HEK293 (cell line): ENCODE results near the gene PLAC8L1.

Experiments
- BCL6B ChIP-seq: fragments of 450-650 bp; formaldehyde crosslinking; IDR thresholded peaks from 2 replicates; pipeline ENCODE4 v1.5.1; 2017; ENCODE audit warnings: missing biosample characterization, missing genetic modification characterization
- HIC1 ChIP-seq: fragments of 450-650 bp; formaldehyde crosslinking; IDR thresholded peaks from 2 replicates; pipeline ENCODE4 v1.5.1; 2016; ENCODE audit warnings: missing biosample characterization, missing genetic modification characterization
- KLF16 ChIP-seq: fragments of 450-650 bp; formaldehyde crosslinking; IDR thresholded peaks from 2 replicates; pipeline ENCODE4 v1.5.1; 2017; ENCODE audit warnings: missing biosample characterization, missing genetic modification characterization
- OSR2 ChIP-seq: fragments of 450-650 bp; formaldehyde crosslinking; IDR thresholded peaks from 2 replicates; pipeline ENCODE4 v1.5.1; 2016; ENCODE audit warnings: missing biosample characterization, missing genetic modification characterization
- ZBTB26 ChIP-seq: fragments of 450-650 bp; formaldehyde crosslinking; optimal IDR thresholded peaks from 2 replicates; pipeline ENCODE3; 2016; ENCODE audit warnings: missing biosample characterization, mild to moderate bottlenecking, missing genetic modification characterization
- ZBTB44 ChIP-seq: fragments of 450-650 bp; IDR thresholded peaks from 2 replicates; pipeline ENCODE4 v1.5.1; 2018; ENCODE audit warnings: missing biosample characterization, mild to moderate bottlenecking, missing genetic modification characterization
- ZNF114 ChIP-seq: fragments of 450-650 bp; formaldehyde crosslinking; IDR thresholded peaks from 2 replicates; pipeline ENCODE4 v1.5.0; 2017; ENCODE audit warnings: missing biosample characterization, missing genetic modification characterization
- ZNF155 ChIP-seq: fragments of 450-650 bp; formaldehyde crosslinking; IDR thresholded peaks from 2 replicates; pipeline ENCODE4 v1.5.1; 2016; ENCODE audit warnings: missing biosample characterization, missing genetic modification characterization
- ZNF2 ChIP-seq: fragments of 450-650 bp; formaldehyde crosslinking; IDR thresholded peaks from 2 replicates; pipeline ENCODE4 v1.5.1; 2016; ENCODE audit warnings: missing biosample characterization, missing genetic modification characterization
- ZNF23 ChIP-seq: fragments of 450-650 bp; formaldehyde crosslinking; IDR thresholded peaks from 2 replicates; pipeline ENCODE4 v1.5.1; 2016; ENCODE audit warnings: missing biosample characterization, missing genetic modification characterization, borderline replicate concordance
- ZNF26 ChIP-seq: fragments of 450-650 bp; formaldehyde crosslinking; IDR thresholded peaks from 2 replicates; pipeline ENCODE4 v1.5.1; 2016; ENCODE audit warnings: missing biosample characterization, missing genetic modification characterization
- ZNF426 ChIP-seq: fragments of 450-650 bp; formaldehyde crosslinking; IDR thresholded peaks from 2 replicates; pipeline ENCODE4 v1.5.1; 2017; ENCODE audit warnings: missing biosample characterization, missing genetic modification characterization, mild to moderate bottlenecking, inconsistent platforms, moderate library complexity
- ZNF529 ChIP-seq: fragments of 450-650 bp; formaldehyde crosslinking; IDR thresholded peaks from 2 replicates; pipeline ENCODE4 v1.5.1; 2017; ENCODE audit warnings: missing genetic modification characterization, missing biosample characterization; ENCODE audit not compliant: insufficient replicate concordance
- ZNF571 ChIP-seq: fragments of 450-650 bp; formaldehyde crosslinking; IDR thresholded peaks from 2 replicates; pipeline ENCODE4 v1.5.0; 2017; ENCODE audit warnings: missing biosample characterization, missing genetic modification characterization
- ZNF596 ChIP-seq: fragments of 450-650 bp; IDR thresholded peaks from 2 replicates; pipeline ENCODE4 v1.5.0; 2018; ENCODE audit warnings: missing biosample characterization, mild to moderate bottlenecking, missing genetic modification characterization, moderate library complexity
- ZNF639 ChIP-seq: fragments of 450-650 bp; formaldehyde crosslinking; IDR thresholded peaks from 2 replicates; pipeline ENCODE4 v1.5.1; 2016; ENCODE audit warnings: missing biosample characterization, missing genetic modification characterization
- ZNF654 ChIP-seq: fragments of 450-650 bp; formaldehyde crosslinking; IDR thresholded peaks from 2 replicates; pipeline ENCODE4 v1.5.1; 2016; ENCODE audit warnings: low read depth, missing biosample characterization, missing genetic modification characterization
- ZNF660 ChIP-seq: fragments of 450-650 bp; IDR thresholded peaks from 2 replicates; pipeline ENCODE4 v1.5.1; 2018; ENCODE audit warnings: missing biosample characterization, mild to moderate bottlenecking, missing genetic modification characterization
- ZSCAN23 ChIP-seq: fragments of 450-650 bp; formaldehyde crosslinking; IDR thresholded peaks from 2 replicates; pipeline ENCODE4 v1.5.1; 2016; ENCODE audit warnings: missing biosample characterization, missing genetic modification characterization
- ZXDB ChIP-seq: fragments of 450-650 bp; formaldehyde crosslinking; IDR thresholded peaks from 2 replicates; pipeline ENCODE4 v1.5.1; 2016; ENCODE audit warnings: missing biosample characterization, missing genetic modification characterization

Gene PLAC8L1

GRCh38 chr5:146048994-146049703 lies 56.2 kb downstream of the PLAC8L1 start (continued):
- no peak for TF ChIP-seq ZNF26 (tag by site-specific recombination)
- no peak for TF ChIP-seq OSR2
- no peak for TF ChIP-seq ZSCAN23 (tag by site-specific recombination)
- TF ChIP-seq ZNF426 (tag by site-specific recombination), result no peak
- TF ChIP-seq ZNF529 (tag by site-specific recombination), result no peak
- TF ChIP-seq BCL6B (tag by site-specific recombination), result no peak
- TF ChIP-seq ZNF639 (tag by site-specific recombination), result no peak
- TF ChIP-seq ZNF155 (tag by site-specific recombination), result no peak
- no peak for TF ChIP-seq KLF16 (tag by site-specific recombination)
- TF ChIP-seq ZNF571 (tag by site-specific recombination), result no peak
- TF ChIP-seq ZNF596 (tag by site-specific recombination), result no peak
- TF ChIP-seq ZNF660 (tag by site-specific recombination), result peak; percentile 70; the same call in 1 of the 2 replicates
- TF ChIP-seq ZNF654 (tag by site-specific recombination), result peak; percentile 92
- no peak for TF ChIP-seq ZNF23 (tag by site-specific recombination)
- TF ChIP-seq ZNF2 (tag by site-specific recombination), result peak; percentile 82
- no peak for TF ChIP-seq HIC1 (tag by site-specific recombination)
- no peak for TF ChIP-seq ZNF114
- TF ChIP-seq ZBTB44 (tag by site-specific recombination), result 0 out of 2 replicates have a peak, but pooled peaks have one; percentile 4
- TF ChIP-seq ZXDB, result no peak
- no peak for TF ChIP-seq ZBTB26 (tag by site-specific recombination)
- TF ChIP-seq, all 188 proteins: peak for 5
